Measurements from ENCODE around the gene GABRD.

Gene GABRD

GRCh38 chr1:2053784-2054376 lies 34.7 kb downstream of the GABRD start:
- DNase-seq, result no peak

- DNase-seq, result no peak
Measured at GRCh38 chr1:2054560-2054959, 35.4 kb downstream of the GABRD start.

- DNase-seq, result no peak
Measured at GRCh38 chr1:2055911-2056575, 36.9 kb downstream of the GABRD start.

GRCh38 chr1:2056955-2057590 lies 37.9 kb downstream of the GABRD start:
- DNase-seq, result no peak

DNA sequence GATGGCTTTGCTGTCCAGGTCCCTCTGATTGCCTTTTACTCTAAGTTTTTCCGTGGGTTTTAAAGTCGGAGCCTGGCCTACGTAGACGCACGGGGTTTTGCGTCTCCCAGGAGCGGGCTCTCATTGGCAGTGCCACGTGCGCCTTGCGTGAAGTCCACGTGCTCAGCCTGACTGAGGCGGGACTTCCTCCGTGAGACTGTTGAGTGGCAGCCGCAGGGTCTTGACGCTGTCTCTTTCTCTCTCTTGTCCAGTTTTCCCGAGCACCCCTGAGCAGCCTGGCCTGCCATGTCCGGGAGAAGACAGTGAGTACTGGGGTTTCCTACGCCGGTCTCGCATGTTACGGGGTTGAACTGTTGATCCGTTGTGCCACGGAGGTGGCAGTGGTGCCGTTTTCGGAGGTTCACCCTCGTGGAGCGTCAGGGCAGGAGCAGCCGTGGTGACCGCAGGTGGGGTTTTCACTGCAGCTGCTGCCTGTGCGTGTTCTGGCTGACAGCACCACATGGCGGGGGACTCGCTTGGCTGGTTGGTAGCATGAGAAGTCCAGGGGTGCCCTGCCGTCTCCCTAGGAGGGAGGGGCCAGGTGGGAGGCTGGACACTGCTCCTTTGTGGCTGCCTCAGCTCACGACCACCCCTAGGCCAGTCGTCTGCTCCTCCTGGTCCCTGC lies 40.3 kb downstream of the GABRD start:
- no peak for DNase-seq

GRCh38 chr1:2060072-2060471 lies 40.9 kb downstream of the GABRD start:
- DNase-seq, result no peak

GRCh38 chr1:2060535-2060934 lies 41.4 kb downstream of the GABRD start:
- DNase-seq, result no peak

DNA sequence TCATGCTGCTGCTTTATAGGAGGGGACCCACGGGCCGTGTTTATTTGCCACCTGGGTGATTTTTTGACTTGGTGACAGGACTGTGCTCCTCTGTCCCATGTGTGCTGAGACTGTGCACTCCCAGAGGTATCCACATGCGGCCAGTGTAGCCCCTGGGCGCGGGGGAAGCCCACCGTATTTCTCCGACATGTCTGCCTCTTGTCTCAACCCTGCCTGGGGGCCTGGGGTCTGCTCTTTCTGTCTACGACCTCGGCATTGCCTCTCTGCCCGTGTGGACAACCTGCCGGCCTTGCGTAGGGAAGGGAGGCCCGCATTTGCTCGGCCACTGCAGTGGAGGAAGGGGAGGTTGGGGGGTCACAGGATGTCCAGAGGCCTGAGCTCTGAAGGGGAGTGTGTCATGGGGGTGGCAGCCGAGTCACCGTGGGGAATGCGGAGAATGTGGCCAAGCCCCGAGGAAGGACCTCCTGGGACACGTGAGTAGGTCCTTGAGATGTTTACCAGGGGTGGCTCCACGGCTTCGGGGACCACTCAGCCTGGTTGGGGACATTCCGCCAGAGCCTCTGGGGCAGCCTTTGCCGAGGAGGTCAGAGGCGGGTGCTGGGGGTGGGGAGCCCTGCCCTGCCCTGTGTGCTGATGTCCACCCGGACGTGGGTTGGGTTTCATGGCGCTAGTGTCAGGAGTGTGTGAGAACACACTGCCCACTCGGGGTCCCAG lies 42.1 kb downstream of the GABRD start:
- no peak for DNase-seq

- DNase-seq, result no peak
Measured at GRCh38 chr1:2065699-2066098, 46.6 kb downstream of the GABRD start.

DNA sequence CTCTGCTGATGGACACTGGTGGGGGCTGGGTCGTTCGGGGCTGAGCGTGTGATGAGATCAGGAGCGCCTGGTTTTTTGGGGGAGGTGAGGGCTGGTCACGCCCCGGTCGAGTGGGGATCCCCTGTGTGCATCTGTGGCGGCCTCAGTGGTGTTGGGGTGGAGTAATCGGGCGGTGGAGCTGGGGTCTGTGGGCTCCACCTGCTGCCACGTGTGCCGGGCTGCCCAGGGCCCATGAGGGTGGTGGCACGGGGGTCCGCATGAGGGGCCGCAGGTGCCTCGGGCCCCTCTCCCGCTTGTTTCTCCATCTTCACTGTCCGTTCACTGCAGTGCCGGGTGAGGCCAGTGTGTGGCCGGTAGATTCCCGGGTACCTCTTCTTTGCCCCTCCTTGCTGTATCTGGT lies 48.2 kb downstream of the GABRD start:
- DNase-seq, result no peak

DNA sequence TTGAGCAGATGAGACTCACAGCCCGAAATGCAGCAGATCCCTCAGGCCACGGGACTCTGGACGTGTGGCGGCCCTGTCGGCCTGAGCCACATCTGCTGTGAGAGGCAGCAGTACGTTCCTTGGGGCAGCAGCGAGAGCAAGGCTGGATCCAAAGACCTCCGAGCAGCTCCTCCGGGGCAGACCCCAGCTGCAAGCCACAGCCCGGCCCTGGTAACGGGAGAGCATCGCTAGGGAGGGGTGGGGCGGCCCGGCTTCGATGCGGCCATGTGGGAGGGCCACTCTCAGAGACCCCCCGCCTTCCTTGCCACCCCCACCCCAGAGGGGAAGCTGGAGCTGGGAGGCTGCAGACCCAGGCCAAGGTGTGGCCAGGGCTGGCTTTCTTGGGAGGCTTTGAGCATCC lies 48.8 kb downstream of the GABRD start:
- DNase-seq, result no peak

DNA sequence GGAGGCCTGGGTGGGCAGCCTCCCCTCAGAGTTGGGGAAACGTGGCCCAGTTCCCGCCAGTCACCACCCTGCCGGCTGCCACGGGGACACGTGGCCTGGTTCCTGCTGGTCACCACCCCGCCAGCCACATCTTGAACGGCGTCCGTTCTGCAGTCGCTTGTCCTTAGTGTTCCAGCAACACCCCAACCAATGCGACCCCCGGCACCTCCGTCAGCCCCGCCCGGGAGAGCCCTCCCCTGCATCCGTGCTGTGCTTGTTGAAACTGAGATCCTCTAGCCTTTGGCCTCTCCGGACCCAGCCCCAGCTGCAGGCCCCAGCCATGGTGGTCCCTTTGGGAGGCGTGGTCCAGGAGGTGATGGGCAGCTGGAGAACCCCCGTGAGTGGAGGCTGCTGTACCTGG lies 49.8 kb downstream of the GABRD start:
- no peak for DNase-seq

DNA sequence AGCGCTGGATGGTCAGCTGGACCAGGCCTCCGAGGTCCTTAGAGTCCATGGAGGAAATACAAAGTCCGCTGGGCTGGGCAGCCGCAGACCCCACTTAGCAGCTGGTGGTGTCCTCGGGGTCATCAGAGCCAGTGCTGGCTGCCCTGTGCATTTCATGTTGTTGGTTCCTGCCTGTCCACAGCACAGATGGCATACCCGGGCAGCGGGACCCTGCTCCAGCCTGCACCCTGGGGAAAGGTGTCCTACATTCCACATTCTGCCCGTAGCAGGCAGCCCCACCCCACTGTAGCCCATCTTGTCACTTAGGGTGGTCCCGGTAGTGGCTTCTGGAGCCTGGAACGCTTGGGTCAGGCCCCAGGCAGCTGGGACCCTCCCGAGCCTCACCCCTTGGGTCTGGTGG lies 50.9 kb downstream of the GABRD start:
- DNase-seq, result no peak

DNA sequence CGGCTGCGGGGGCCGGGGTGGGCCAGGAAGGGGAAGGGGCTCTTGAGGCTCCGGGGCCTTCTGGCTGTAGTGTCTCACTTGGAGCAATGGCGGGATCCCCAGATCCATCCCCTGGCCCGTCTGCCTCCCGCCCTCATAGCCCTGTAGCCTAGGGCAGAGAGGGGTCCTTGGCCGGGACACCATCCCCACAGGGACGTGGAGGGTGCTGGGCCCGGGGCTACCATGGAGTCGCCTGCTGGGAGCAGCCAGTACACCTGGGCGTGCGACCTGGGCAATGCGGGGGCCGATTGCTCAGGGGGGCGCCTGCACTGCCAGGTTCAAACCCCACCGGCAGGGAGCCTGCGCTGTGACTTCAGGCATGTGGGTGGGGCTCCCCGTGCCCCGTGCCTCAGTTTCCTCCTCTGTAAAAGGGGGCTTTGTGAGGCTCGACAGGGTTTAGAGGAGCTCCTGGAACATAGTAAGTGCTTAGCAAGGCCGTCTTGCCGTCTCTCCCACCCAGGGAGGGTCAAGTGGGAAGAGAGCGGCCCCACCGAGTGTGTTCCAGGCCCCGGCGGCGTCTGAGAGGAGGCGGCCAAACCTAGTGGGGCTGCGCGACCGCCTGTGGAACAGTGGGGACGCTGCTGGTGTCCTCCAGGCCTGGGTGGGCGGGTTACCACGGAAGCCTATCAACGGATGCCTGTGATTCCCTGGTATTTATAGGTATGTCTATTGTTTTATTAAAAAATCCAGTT lies 51.8 kb downstream of the GABRD start:
- no peak for DNase-seq

DNA sequence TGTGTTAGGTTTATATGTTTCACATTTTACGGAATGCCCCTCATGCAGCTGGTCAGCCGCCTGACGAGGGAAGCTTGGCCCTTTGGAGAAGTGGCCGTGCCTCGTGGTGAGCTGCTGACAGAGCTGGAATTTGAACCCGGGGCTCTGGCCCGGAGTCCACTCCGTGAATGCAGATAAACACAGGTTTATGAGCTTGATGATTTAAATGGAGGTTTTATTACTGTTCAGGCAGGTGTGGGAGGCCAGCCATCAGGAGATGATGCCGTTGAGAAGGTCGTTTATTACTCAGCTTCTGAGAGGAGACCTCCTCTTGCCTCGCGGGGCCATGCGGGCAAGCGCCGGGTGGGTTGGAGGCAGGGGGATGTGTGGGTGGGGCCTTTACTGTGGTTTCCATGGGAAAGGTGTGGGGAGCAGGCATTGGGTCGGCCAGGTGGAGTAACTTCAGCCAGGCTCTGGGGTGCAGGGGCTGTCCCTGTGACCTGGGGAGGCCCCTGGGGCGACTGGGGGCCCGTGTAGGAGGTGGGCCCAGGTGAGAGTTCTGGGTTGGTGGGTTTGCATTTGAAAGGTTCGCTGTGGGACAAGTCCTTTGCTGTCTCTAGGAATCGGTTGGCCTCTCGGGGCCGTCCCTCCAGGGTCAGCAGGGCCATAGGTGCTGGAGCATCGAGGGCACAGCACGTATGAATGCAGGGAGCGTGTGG lies 53.1 kb downstream of the GABRD start:
- no peak for DNase-seq

DNA sequence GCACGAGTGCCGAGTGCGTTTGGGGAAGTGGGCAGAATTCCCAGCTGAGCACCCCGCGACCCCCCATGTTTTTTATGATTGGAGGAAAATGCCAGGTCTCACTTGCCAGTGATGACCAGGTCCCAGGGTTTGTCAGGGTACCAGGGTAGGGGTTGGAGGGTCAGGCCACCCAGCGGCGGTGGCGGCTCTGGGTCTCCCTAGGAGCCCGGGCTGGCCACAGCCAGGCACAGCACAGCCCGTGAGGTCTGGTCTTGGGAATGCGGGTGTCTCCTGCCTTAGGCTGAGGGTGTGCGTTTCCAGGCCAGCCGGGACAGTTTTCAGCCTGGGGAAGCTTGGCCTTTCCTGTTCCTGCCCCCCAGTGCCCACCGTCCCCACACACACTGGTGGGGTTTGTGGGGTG lies 53.7 kb downstream of the GABRD start:
- no peak for DNase-seq

DNA sequence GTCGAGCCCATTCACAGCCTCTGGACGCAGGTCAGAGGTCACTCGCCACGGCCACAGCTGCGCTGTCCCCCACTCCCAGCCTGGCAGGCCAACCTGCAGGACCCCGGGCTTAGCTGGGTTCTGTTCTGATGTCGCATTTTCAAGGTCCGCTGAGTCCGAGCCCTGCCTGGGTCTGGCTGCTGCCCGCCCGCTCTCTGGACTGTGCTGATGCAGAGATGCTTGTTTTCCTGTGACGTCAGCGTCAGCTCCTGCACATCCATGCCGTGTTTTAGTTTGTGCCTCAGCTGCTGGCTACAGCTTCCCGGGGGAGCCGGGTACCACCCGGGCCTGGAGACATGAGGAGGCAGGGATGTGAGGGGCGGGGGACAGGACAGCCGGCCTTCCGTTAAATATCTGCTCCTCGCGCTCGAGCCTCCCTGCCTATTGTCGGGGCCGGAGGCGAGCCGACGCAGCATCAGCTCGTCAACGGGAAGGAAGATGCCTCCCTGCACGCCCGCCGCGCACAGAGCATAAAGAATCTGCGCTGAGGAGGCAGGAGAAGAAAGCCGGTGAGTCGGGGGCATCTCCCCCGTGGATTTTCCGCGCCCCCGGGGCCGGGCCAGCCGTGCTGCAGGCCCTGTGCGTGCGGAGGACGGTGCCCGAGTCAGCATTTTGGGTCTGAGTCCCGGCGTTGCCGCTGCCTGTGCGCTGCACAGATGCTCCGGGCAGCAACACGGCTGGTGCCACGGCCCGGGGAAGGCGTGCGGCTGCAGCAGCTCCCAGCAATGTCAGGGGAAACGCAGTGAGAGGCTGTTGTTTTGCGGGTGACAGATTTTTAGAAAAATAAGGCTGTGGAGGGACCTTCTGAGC lies 54.5 kb downstream of the GABRD start:
- DNase-seq, result no peak

DNA sequence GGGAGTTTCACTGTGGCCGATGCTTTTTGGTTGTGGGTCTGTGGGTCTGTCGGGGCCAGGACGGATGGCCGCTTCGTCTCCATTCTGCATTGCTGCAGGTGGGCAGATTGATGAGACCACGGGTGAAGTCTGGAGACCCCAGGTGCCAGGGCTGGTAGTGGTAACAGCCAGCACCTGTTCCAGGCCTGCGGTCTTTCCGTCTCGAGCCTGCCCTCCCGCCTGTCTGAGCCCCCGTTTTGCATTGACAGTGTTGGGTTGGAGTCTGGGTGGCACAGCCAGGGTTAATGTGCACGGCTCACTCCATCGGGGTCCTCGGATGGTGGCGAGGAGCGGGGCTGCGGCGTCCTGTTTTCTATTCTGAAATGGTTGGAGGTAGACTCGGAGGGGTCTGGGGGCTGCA lies 55.3 kb downstream of the GABRD start:
- no peak for DNase-seq

DNA sequence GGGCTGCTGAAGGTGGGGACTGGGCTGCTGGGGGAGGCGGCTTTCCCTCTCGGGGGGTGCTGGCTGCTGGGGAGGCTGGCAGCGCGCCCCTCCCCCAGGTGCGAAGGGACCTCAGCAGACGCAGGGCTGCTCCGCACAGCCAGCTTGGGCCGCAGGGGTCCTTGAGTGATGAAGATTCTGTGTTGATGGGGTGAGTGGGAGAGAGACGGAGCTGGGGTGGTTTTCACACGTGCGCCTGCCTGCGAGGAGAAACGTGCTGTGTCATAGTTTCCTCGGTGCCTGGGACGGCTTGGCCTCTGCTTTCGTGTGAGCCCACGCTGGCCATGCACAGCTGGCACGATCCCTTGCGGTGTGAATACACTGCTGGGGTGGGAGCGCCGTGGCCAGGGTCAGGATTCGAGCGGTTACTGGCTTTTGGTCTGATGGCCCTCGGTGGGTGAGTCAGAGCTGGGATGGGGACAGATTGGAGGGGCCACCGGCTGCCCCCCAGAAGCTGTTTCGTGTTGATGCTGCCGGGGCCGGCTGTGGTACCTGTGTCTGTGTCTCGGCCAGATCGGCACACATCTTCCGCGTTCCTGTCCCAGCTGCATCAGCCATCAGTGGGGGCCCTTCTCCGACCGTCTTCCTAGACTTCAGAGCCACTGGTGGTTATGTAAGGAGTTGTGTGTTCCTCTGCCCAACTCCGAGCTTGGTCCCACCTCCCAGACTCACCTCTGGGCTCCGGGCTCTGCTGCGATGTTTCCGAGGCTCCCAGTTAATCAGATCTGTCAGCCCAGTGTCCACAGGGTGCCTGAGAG lies 56.0 kb downstream of the GABRD start:
- no peak for DNase-seq

- no peak for DNase-seq
Measured at GRCh38 chr1:2076826-2077225, 57.7 kb downstream of the GABRD start.

Data from CD4-positive, alpha-beta T cell treated with Interleukin-4 for 4 hours (primary cell).